Activated B cell treated with CpG ODN at 0.5 μM for 24 hours (primary cell): ENCODE results near the gene GADL1. TPM values are rescaled to one million over a fixed set of nuclear protein-coding genes. Genes with fewer than 3 reads are reported as not detected.

ENCODE experiments used
- ATAC-seq: fragments of 200-7000 bp; cut with Tn5 transposase; one replicate; pipeline ENCODE4 v1.10.0; 2021; ENCODE audit warnings: low read depth, mild to moderate bottlenecking, moderate library complexity
- CTCF ChIA-PET: fragments of 350-600 bp; sonication (Branson Sonifier 250); formaldehyde crosslinking; loops from one replicate; lab custom pipeline; 2021; ENCODE audit warnings: antibody characterized with exemption; lab: Charles Lee
- POLR2A ChIA-PET: fragments of 350-600 bp; sonication (Branson Sonifier 250); formaldehyde crosslinking; loops from one replicate; lab custom pipeline; 2021; ENCODE audit warnings: antibody characterized with exemption; lab: Charles Lee
- DNase-seq: peaks from one replicate; pipeline ENCODE4 v3.0.0; 2022
- H3K27ac Mint-ChIP-seq: one replicate; pipeline ENCODE4 v1.8.0; 2020; ENCODE audit warnings: mixed read lengths
- H3K27me3 Mint-ChIP-seq: one replicate; pipeline ENCODE4 v1.8.0; 2021; ENCODE audit warnings: mixed read lengths
- H3K36me3 Mint-ChIP-seq: one replicate; pipeline ENCODE4 v1.8.0; 2021; ENCODE audit warnings: low read depth, mixed read lengths
- H3K4me1 Mint-ChIP-seq: one replicate; pipeline ENCODE4 v1.8.0; 2021; ENCODE audit warnings: mixed read lengths
- H3K4me3 Mint-ChIP-seq: one replicate; pipeline ENCODE4 v1.8.0; 2020; ENCODE audit warnings: mild to moderate bottlenecking, mixed read lengths
- H3K9me3 Mint-ChIP-seq: one replicate; pipeline ENCODE4 v1.8.0; 2020; ENCODE audit warnings: mixed read lengths
- intact Hi-C: fragments of 100-400 bp; cut with micrococcal nuclease; formaldehyde crosslinking; loops from one replicate; pipeline ENCODE4 v1.15.1; 2024
- total RNA-seq: library from RNA; stranded (reverse); gene quantifications from 2 replicates; pipeline ENCODE4 v1.2.3, GENCODE V29; 2022
- TF ChIP-seq, protein P1 (sequence below): fragments of 200-600 bp; IDR thresholded peaks from one replicate; pipeline ENCODE4 v1.8.0; 2022; ENCODE audit warnings: antibody characterized with exemption, mild to moderate bottlenecking

Gene GADL1
- total RNA-seq, 1 donor from 2014 or later = not detected

DNA sequence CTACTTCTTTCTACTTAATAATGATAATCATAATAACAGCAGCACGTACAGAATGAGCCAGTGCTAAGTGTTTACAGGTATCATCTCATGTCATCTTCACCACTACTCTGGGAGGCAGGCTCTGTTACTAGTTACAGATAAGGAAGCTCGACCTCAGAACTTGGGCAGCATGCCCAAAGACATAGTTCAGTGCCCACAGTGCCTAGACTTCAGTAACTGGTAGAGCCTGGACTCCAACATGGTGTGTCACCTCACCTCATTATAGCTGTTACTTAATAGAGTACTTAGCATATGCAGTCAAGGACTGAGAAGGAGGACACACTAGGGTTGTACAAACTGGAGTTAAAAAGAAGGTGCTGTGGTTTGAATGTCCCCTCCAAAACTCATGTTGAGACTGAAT is 7.6 kb downstream of the GADL1 start:
- Mint-ChIP-seq H3K4me1 (peaks cover 6% of the 10 kb centered on the region), H3K27me3 (peaks cover 32% of the 10 kb centered on the region)
- ATAC-seq = no peak

DNA sequence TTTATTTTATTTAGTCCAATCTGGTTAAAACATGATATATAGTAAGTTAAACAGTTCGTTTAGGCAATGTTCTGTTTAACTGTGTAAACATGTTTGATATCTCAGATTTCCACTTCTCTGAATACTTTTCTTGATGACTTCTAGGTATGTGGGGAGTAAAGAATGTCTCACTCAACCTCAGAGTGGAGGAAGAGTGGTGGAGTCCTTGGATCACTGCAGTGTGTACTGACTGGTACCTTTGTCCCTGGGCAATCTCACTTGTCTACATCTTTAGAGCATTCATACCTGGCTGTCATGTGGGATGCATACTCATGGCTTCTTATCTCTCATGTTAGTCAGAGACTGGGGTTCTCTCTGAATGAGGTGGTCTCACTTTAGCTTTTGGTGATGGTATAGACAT is 15.6 kb downstream of the GADL1 start:
- TF ChIP-seq, protein P1, sequence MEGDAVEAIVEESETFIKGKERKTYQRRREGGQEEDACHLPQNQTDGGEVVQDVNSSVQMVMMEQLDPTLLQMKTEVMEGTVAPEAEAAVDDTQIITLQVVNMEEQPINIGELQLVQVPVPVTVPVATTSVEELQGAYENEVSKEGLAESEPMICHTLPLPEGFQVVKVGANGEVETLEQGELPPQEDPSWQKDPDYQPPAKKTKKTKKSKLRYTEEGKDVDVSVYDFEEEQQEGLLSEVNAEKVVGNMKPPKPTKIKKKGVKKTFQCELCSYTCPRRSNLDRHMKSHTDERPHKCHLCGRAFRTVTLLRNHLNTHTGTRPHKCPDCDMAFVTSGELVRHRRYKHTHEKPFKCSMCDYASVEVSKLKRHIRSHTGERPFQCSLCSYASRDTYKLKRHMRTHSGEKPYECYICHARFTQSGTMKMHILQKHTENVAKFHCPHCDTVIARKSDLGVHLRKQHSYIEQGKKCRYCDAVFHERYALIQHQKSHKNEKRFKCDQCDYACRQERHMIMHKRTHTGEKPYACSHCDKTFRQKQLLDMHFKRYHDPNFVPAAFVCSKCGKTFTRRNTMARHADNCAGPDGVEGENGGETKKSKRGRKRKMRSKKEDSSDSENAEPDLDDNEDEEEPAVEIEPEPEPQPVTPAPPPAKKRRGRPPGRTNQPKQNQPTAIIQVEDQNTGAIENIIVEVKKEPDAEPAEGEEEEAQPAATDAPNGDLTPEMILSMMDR = no peak
- H3K27ac Mint-ChIP-seq = no peak overlapping the region
- ATAC-seq (no peak), DNase-seq (no peak)
- H3K4me3 Mint-ChIP-seq = no peak overlapping the region
- peaks cover 9% of the 10 kb centered on the region for H3K27me3 Mint-ChIP-seq
- peaks cover 3% of the 10 kb centered on the region for H3K9me3 Mint-ChIP-seq
- H3K36me3 Mint-ChIP-seq = no peaks in the 10 kb centered on the region
- ChIA-PET CTCF (no interaction called here), POLR2A (no interaction called here)
- no peaks in the 10 kb centered on the region for H3K4me1 Mint-ChIP-seq
- intact Hi-C loops = no loop called here

More for the DNA sequence above, 7.6 kb downstream of the GADL1 start:
- TF ChIP-seq, protein P1 = no peak
- intact Hi-C loops = no loop called here
- H3K9me3 Mint-ChIP-seq = no peaks in the 10 kb centered on the region
- ChIA-PET CTCF (no interaction called here), POLR2A (no interaction called here)
- DNase-seq = no peak
- no peaks in the 10 kb centered on the region for H3K36me3 Mint-ChIP-seq
- no peak overlapping the region for H3K27ac Mint-ChIP-seq
- H3K4me3 Mint-ChIP-seq = no peak overlapping the region

DNA sequence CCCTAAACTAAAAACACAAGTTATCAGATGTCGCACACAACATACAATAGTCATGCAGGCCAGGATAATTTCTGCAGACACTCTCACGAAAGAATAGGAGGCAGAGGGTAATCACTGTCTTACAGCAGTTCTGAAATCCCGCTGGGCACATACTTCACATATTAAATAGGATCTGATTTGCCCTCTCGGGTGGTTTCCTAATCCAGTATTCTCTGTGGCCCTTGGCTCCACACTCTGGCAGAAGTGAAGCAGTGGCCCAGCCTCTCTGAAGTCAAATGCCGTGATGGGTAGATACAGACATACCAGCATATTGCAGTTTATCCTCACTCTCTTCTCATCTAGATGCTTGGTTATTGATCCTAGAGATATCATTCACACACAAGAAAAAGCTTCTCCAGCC is 19.0 kb downstream of the GADL1 start:
- POLR2A ChIA-PET = no interaction called here
- Mint-ChIP-seq H3K36me3 (no peaks in the 10 kb centered on the region), H3K9me3 (peaks cover 2% of the 10 kb centered on the region), H3K4me3 (no peak overlapping the region), H3K4me1 (no peaks in the 10 kb centered on the region), H3K27ac (no peak overlapping the region), H3K27me3 (peaks cover 5% of the 10 kb centered on the region)
- CTCF ChIA-PET = no interaction called here
- no peak for ATAC-seq
- intact Hi-C loops = no loop called here
- DNase-seq = no peak
- TF ChIP-seq, protein P1 = no peak

DNA sequence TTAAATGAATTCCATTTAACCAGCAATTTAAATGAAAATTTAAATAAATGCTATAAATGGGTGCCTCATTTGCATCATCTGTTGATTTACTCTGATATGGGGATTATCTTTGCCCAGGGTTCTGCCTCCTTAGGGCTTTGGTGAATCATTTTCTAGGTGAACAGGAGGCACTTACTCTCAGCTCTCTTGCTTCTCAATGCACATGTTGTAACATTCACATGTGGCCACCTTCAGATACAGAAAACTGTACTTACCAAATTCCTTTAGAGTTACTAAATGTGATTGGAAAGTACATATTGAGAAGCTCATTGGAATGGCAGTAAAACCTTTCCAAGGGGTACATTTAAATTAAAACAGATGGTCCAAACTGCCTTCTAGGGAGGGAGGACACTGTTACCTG is 20.8 kb downstream of the GADL1 start:
- Mint-ChIP-seq H3K4me3 (no peak overlapping the region), H3K9me3 (no peaks in the 10 kb centered on the region), H3K36me3 (no peaks in the 10 kb centered on the region), H3K27ac (no peak overlapping the region), H3K27me3 (peaks cover 8% of the 10 kb centered on the region), H3K4me1 (no peaks in the 10 kb centered on the region)
- intact Hi-C loops = no loop called here
- ATAC-seq = no peak
- DNase-seq = no peak
- CTCF ChIA-PET = no interaction called here
- POLR2A ChIA-PET = no interaction called here
- TF ChIP-seq, protein P1 = no peak

DNA sequence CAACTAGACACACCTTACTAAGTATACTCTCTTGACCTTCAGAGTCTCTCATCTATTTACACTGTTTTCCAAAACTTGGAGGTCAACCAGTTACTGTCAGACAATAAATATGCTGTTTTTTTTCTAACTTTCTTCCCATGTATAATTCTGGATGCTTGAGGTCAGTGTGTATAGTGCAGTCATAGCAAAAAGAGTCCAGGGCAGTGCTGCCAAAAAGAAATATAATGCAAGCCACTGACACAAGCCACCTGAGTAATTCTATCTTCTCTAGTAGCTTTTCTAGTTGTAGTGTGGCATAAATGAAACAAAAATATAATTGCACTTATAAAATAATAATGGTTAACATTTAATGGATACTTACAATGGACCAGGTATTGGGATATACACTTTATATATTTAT is 21.6 kb downstream of the GADL1 start:
- CTCF ChIA-PET = no interaction called here
- Mint-ChIP-seq H3K4me1 (no peaks in the 10 kb centered on the region), H3K4me3 (no peak overlapping the region), H3K27me3 (peaks cover 8% of the 10 kb centered on the region), H3K27ac (no peak overlapping the region), H3K36me3 (no peaks in the 10 kb centered on the region), H3K9me3 (no peaks in the 10 kb centered on the region)
- intact Hi-C loops = no loop called here
- ATAC-seq (no peak), DNase-seq (no peak)
- POLR2A ChIA-PET = no interaction called here
- TF ChIP-seq, protein P1 = no peak
